Middle frontal gyrus (tissue), 1 donor: Measurements from ENCODE around the gene MANF.
A peak's percentile ranks its signal among the peaks of the same experiment; 100 is the strongest.

ENCODE experiments used
- DNase-seq: peaks from one replicate; pipeline ENCODE4 v3.0.0-alpha.2; 2015; ENCODE audit warnings: low spot score; ENCODE audit errors: extremely low spot score

The MANF gene

DNA sequence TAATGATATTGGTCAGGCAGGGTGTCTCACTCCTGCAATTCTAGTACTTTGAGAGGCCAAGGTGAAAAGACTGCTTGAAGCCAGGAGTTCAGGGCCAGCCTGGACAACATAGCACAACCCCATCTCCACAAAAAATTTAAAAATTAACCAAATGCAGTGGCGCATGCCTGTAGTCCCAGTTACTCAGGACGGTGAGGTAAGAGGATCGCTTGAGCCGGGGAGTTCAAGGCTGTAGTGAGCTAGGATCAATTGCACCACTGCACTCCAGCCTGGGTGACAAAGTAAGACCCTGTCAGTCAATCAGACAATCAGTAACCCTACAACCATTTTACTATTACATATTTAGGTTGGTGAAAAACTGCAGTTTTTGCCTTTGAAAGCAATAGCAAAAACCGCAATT lies 49.0 kb downstream of the MANF start:
- DNase-seq = no peak

DNA sequence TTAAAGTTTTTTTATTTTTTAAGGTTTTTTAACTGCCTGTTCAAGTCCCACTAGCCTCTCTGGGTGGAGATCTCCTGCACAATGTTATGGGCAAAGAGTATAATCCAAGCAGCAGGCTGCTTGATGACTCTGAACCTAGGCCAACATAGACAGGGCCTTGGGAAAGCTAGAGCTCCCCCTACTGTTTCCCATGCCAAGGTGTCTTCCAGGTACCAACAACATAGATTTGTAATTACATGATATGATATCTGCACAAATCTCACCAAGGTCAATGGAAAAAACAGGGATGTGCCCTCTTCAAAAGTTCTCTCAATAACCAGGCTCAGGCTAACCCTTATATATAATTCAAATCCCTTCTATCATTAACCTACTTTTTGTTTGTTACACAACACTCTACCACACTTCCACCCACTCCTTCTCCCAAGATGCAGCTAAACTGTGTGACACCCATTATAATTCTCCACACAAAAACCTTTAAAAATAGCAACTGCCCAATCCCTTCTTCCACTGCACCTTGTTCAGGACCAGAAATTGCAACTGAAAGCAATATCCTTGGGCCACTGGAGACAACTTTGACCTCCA lies 49.7 kb downstream of the MANF start:
- peak; percentile 28 for DNase-seq

DNA sequence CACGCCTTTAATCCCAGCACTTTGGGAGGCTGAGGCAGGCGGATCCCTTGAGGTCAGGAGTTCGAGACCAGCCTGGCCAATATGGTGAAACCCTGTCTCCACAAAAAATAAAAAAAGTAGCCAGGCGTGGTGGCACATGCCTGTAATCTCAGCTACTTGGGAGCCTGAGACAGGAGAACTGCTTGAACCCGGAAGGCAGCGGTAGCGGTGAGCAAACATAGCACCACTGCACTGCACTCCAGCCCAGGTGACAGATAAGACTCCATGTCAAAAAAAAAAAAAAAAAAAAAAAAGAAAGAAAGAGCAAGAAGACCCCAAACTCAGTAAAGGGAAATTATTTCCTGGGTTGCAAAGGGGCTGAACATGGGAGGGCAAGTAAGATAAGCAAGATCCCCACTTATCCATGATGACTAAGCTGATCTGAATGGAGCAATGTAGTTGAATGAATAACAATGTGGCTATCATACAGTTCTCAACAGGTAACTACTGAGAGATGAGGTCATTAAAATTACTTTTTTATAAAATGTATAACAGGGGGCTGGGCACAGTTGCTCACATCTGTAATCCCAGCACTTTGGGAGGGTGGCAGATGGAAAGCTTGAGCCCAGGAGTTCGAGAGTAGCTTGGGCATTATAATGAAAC lies 52.0 kb downstream of the MANF start:
- DNase-seq = no peak
